ENCODE measurements around the gene SP2. TPM values are rescaled to one million over a fixed set of nuclear protein-coding genes. Genes with fewer than 3 reads are reported as not detected.

Gene SP2
- total RNA-seq, 2 donors from 2014 or later = 18.1 to 21.6 TPM

DNA sequence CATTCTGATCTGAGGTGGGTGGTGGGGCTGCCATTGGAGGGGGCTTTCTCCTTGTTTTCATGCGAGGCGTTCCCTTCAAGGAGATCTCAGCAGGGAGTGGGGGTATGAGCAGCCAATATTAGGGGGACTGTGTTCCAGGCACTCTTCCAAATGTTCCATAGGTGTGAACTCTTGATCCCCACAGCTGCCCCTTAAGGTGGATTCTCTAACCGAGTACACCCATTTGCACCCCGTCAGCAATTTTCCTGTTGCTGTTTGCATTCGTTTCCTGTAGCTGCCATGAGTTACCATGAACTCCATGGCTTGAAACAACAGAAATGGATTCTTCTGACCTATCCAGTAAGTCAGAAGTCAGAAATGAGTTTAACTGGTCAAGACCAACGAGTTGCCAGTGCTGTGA lies 65.4 kb downstream of the SP2 start:
- peak overlapping the region; percentile 86 for H3K27ac ChIP-seq
- no peak overlapping the region for H3K4me3 ChIP-seq
- peaks cover 7% of the 10 kb centered on the region for H3K4me1 ChIP-seq
- DNase-seq = no peak
- TF ChIP-seq, protein P1, sequence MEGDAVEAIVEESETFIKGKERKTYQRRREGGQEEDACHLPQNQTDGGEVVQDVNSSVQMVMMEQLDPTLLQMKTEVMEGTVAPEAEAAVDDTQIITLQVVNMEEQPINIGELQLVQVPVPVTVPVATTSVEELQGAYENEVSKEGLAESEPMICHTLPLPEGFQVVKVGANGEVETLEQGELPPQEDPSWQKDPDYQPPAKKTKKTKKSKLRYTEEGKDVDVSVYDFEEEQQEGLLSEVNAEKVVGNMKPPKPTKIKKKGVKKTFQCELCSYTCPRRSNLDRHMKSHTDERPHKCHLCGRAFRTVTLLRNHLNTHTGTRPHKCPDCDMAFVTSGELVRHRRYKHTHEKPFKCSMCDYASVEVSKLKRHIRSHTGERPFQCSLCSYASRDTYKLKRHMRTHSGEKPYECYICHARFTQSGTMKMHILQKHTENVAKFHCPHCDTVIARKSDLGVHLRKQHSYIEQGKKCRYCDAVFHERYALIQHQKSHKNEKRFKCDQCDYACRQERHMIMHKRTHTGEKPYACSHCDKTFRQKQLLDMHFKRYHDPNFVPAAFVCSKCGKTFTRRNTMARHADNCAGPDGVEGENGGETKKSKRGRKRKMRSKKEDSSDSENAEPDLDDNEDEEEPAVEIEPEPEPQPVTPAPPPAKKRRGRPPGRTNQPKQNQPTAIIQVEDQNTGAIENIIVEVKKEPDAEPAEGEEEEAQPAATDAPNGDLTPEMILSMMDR (IDR thresholded peaks at IDR 0.05) = no peak
- intact Hi-C loops (cut with DNase I) = no loop called here
- H3K9me3 ChIP-seq = no peaks in the 10 kb centered on the region
- peak overlapping the region in 1 of 2 donors; percentile 64 for H3K9ac ChIP-seq (ENCODE audit: low read depth in 2 of 2, low read length in 2 of 2)
- no peaks in the 10 kb centered on the region for H3K36me3 ChIP-seq
- no peaks in the 10 kb centered on the region for H3K27me3 ChIP-seq

DNA sequence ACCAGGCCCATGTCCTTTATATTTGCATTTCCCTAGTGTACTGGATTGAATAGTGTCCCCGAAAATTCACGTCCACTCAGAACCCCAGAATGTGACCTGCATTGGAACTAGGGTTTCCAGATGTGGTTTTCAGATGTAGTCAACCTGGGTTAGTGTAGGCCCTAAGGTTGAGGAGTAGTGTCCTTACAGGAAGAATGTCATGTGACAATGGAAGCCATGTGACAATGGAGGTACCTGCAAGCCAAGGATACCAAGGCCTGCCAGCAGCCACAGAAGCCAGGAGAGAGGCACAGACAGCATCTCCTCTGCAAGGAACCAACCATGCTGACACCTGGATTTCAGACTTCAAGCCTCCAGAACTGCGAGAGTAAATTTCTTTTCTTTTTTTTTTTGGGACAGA lies 66.9 kb downstream of the SP2 start:
- Histone ChIP-seq H3K27me3 (no peaks in the 10 kb centered on the region), H3K27ac (no peak overlapping the region), H3K4me3 (no peak overlapping the region), H3K9ac (ENCODE audit: low read depth in 2 of 2, low read length in 2 of 2) (no peak overlapping the region), H3K9me3 (no peaks in the 10 kb centered on the region), H3K36me3 (no peaks in the 10 kb centered on the region), H3K4me1 (peaks cover 7% of the 10 kb centered on the region)
- intact Hi-C loops (cut with DNase I) = no loop called here
- TF ChIP-seq, protein P1 (IDR thresholded peaks at IDR 0.05) = no peak
- no peak for DNase-seq

DNA sequence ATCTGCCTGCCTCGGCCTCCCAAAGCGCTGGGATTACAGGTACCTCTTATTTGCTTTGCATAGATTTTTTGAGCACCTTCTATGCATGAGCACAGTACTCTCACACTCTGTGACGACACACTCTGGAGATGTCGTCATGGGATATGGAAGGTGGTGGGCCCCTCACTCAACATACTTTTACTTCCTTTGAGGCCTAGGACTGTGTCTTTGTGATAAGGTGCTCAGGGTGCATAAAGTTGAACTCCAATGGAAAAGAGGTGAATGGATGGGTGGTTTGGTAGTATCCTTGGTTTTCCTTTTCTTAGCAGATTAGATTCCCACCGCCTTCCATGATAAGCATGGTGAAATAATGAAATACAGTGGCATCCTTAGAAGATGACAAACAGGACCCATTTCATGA lies 68.8 kb downstream of the SP2 start:
- DNase-seq = no peak
- intact Hi-C loops (cut with DNase I) = no loop called here
- peak overlapping the region; percentile 93 for H3K27ac ChIP-seq
- H3K27me3 ChIP-seq = no peaks in the 10 kb centered on the region
- peaks cover 11% of the 10 kb centered on the region for H3K4me1 ChIP-seq
- H3K4me3 ChIP-seq = no peak overlapping the region
- H3K9ac ChIP-seq (ENCODE audit: low read depth in 2 of 2, low read length in 2 of 2) = peak overlapping the region in 1 of 2 donors; percentile 13
- TF ChIP-seq, protein P1 (IDR thresholded peaks at IDR 0.05) = no peak
- H3K36me3 ChIP-seq = no peaks in the 10 kb centered on the region
- H3K9me3 ChIP-seq = no peaks in the 10 kb centered on the region

DNA sequence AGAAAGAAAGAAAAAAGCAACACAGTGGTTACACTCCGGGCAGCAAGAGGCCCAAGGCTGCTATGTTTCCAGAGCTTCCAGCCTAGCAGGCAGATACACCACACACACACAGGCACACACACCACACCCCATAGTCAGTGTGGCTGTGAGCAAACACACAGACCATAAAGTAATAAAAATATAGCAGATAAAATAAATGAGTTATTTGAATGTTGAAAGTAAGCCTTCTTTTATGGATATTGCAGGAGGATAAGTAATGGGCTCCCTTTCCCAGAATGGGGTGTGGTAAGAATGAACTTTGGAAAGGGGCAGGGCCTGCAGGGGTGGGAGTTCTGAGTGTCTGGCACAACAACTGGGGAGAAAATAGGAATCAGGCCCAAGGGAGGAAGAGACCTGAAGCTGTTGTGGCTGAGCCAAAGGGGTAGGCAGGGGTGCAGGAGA lies 70.1 kb downstream of the SP2 start:
- H3K27ac ChIP-seq = peak overlapping the region; percentile 93
- H3K4me3 ChIP-seq = no peak overlapping the region
- H3K9me3 ChIP-seq = no peaks in the 10 kb centered on the region
- no peaks in the 10 kb centered on the region for H3K27me3 ChIP-seq
- H3K36me3 ChIP-seq = no peaks in the 10 kb centered on the region
- H3K9ac ChIP-seq (ENCODE audit: low read depth in 2 of 2, low read length in 2 of 2) = peak overlapping the region in 1 of 2 donors; percentile 55
- peaks cover 6% of the 10 kb centered on the region for H3K4me1 ChIP-seq
- DNase-seq = peak; percentile 92
- intact Hi-C loops (cut with DNase I) = no loop called here
- TF ChIP-seq, protein P1 (IDR thresholded peaks at IDR 0.05) = no peak

DNA sequence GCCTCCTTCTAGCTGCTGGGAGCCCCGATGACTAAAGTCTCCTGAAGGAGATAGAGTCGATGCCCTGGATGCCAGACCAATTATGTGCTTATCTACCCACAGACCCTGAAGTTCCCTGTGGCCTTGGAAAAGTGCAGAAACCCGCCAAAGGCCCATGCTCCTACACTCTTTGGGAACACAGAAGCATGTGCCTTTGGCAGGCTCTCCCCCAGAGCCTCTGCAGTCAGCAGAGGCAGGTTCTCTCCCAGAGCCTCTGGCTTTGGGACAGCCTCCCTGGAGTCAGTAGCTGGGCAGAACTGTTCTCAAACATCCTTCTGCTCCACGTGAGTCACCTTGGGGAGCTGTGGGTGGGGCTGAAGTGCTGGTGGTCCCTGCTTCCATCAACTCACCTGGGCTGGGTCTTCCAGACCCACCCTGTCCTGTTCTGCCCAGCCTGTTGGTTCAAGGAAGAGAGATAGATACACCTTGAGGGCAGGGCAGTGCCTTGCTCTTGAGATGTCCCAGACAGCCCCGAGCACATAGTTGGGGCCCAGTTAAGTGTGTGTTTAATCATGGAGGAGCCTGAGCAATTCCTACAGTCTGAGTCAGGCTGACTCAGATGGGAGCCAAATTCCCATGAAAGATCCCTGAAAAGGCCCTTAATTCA lies 71.7 kb downstream of the SP2 start:
- Histone ChIP-seq H3K27me3 (no peaks in the 10 kb centered on the region), H3K9me3 (no peaks in the 10 kb centered on the region), H3K4me3 (no peak overlapping the region), H3K9ac (ENCODE audit: low read depth in 2 of 2, low read length in 2 of 2) (peak overlapping the region; percentile 37 to 77), H3K4me1 (peaks cover 4% of the 10 kb centered on the region), H3K36me3 (no peaks in the 10 kb centered on the region), H3K27ac (peak overlapping the region; percentile 93)
- no peak for DNase-seq
- intact Hi-C loops (cut with DNase I) = loop anchor here (2.0 kb wide), 1 partner anchor 19 kb away; no protein-coding TSS in a partner anchor
- TF ChIP-seq, protein P1 (IDR thresholded peaks at IDR 0.05) = no peak
